ENCODE measurements around the gene PSMG2. TPM values are rescaled to one million over a fixed set of nuclear protein-coding genes. Genes with fewer than 3 reads are reported as not detected.

The PSMG2 gene
- total and polyA plus RNA-seq, 10 of the 15 experiments (the other 5 are each of a cell fraction or from before 2014, with no cell fraction given) = 88.5 to 268 (median 116) TPM

- Histone ChIP-seq H3K4me3 (no peak overlapping the region), H3K9me3 (replicated peaks; ENCODE audit: control insufficient read depth, insufficient read depth, low read length) (no peaks in the 10 kb centered on the region), H4K20me1 (ENCODE audit: control insufficient read depth, insufficient read depth) (no peaks in the 10 kb centered on the region), H3K4me2 (ENCODE audit: control insufficient read depth, insufficient read depth) (no peak overlapping the region), H3K9ac (ENCODE audit: control insufficient read depth, insufficient read depth, low read length) (no peak overlapping the region), H2AFZ (ENCODE audit: control insufficient read depth, low read depth, low read length) (no peak overlapping the region), H3K79me2 (ENCODE audit: control insufficient read depth, insufficient read depth, low read length) (no peaks in the 10 kb centered on the region), H3K27ac (ENCODE audit: control insufficient read depth, insufficient read depth) (no peak overlapping the region), H3K27me3 (replicated peaks in 1 of 2; ENCODE audit: control insufficient read depth in 2 of 2, insufficient read depth in 2 of 2, low read length in 1 of 2) (no peaks in the 10 kb centered on the region; a peak in 2 of 4 replicates), H3K4me1 (ENCODE audit: control insufficient read depth, insufficient read depth, low read length) (no peaks in the 10 kb centered on the region), H3K36me3 (ENCODE audit: control insufficient read depth in 2 of 2, insufficient read depth in 2 of 2, low read length in 1 of 2) (no peaks in the 10 kb centered on the region)
- in situ Hi-C loops (cut with MboI) (no loop called here), intact Hi-C loops (cut with micrococcal nuclease; ENCODE audit: unreplicated experiment) (loop anchor here (10.0 kb wide), 1 partner anchor 56 kb away; no protein-coding TSS in a partner anchor)
- DNase-seq (ENCODE audit: low read depth, low spot score) (no peak), FAIRE-seq (no peak), ATAC-seq (no peak)
- WGBS (ENCODE audit: insufficient coverage, insufficient replicate concordance, low lambda C conversion rate, missing lambda C conversion rate) = 47% methylated on average over 3 of the region's 3 CpGs
- SMC1A ChIA-PET (ENCODE audit: uncharacterized antibody, unreplicated experiment) = interaction anchor here (0.9 to 1.4 kb wide), 2 partner anchors 122 to 134 kb away, joined by 3 to 5 read pairs; no protein-coding TSS in a partner anchor
- BruUV-seq (replicated peaks) = no TSS peak
- POLR2A ChIA-PET = no interaction called here
- RAD21 ChIA-PET (ENCODE audit: unreplicated experiment) = interaction anchor here (0.6 kb wide), 1 partner anchor 413 kb away, joined by 3 read pairs; no protein-coding TSS in a partner anchor
- CTCF ChIA-PET = interaction anchor here (0.7 kb wide), 1 partner anchor 166 kb away, joined by 3 read pairs; no protein-coding TSS in a partner anchor
- no peak for TF ChIP-seq SIN3A (IDR thresholded peaks at IDR 0.05; ENCODE audit: low read depth, low read length)
Measured at GRCh38 chr18:12769136-12769535, 66.3 kb downstream of the PSMG2 start.

- WGBS (ENCODE audit: insufficient coverage, insufficient replicate concordance, low lambda C conversion rate, missing lambda C conversion rate) = 48% methylated on average over 4 of the region's 4 CpGs
- Histone ChIP-seq H3K79me2 (ENCODE audit: control insufficient read depth, insufficient read depth, low read length) (no peaks in the 10 kb centered on the region), H3K27me3 (replicated peaks in 1 of 2; ENCODE audit: control insufficient read depth in 2 of 2, insufficient read depth in 2 of 2, low read length in 1 of 2) (no peaks in the 10 kb centered on the region; a peak in 2 of 4 replicates), H3K27ac (ENCODE audit: control insufficient read depth, insufficient read depth) (no peak overlapping the region), H3K36me3 (ENCODE audit: control insufficient read depth in 2 of 2, insufficient read depth in 2 of 2, low read length in 1 of 2) (no peaks in the 10 kb centered on the region), H3K4me3 (no peak overlapping the region), H2AFZ (ENCODE audit: control insufficient read depth, low read depth, low read length) (no peak overlapping the region), H3K4me2 (ENCODE audit: control insufficient read depth, insufficient read depth) (no peak overlapping the region), H4K20me1 (ENCODE audit: control insufficient read depth, insufficient read depth) (no peaks in the 10 kb centered on the region), H3K4me1 (ENCODE audit: control insufficient read depth, insufficient read depth, low read length) (no peaks in the 10 kb centered on the region), H3K9ac (ENCODE audit: control insufficient read depth, insufficient read depth, low read length) (no peak overlapping the region), H3K9me3 (replicated peaks; ENCODE audit: control insufficient read depth, insufficient read depth, low read length) (no peaks in the 10 kb centered on the region)
- DNase-seq (ENCODE audit: low read depth, low spot score) = no peak
- no peak for FAIRE-seq
- POLR2A ChIA-PET = no interaction called here
- CTCF ChIA-PET = interaction anchor here (0.7 kb wide), 1 partner anchor 165 kb away, joined by 3 read pairs; no protein-coding TSS in a partner anchor
- in situ Hi-C loops (cut with MboI) = no loop called here
- SMC1A ChIA-PET (ENCODE audit: uncharacterized antibody, unreplicated experiment) = interaction anchor here (0.6 to 1.4 kb wide), 3 partner anchors 47 to 134 kb away, joined by 3 to 5 read pairs (median 3); no protein-coding TSS in a partner anchor
- BruUV-seq (replicated peaks) = no TSS peak
- ATAC-seq = no peak
- RAD21 ChIA-PET (ENCODE audit: unreplicated experiment) = interaction anchor here (0.5 to 0.6 kb wide), 2 partner anchors 10 to 414 kb away, joined by 3 read pairs; no protein-coding TSS in a partner anchor
- intact Hi-C loops (cut with micrococcal nuclease; ENCODE audit: unreplicated experiment) = loop anchor here (10.0 kb wide), 1 partner anchor 55 kb away; no protein-coding TSS in a partner anchor
- TF ChIP-seq PML (IDR thresholded peaks at IDR 0.05; ENCODE audit: low read length) (no peak), GABPA (IDR thresholded peaks at IDR 0.05; ENCODE audit: low read depth) (no peak), PAX5 (IDR thresholded peaks at IDR 0.05; ENCODE audit: borderline replicate concordance, low read depth, low read length) (no peak), CHD1 (IDR thresholded peaks at IDR 0.05; ENCODE audit: low read depth, low read length) (no peak), MTA2 (IDR thresholded peaks at IDR 0.05; ENCODE audit: low read depth) (no peak), HDGF (IDR thresholded peaks at IDR 0.05) (no peak), EGR1 (IDR thresholded peaks at IDR 0.05; ENCODE audit: borderline replicate concordance in 1 of 2, low read depth in 2 of 2, low read length in 2 of 2) (no peak), BCLAF1 (IDR thresholded peaks at IDR 0.05) (no peak), RB1 (IDR thresholded peaks at IDR 0.05; ENCODE audit: borderline replicate concordance) (no peak)
Measured at GRCh38 chr18:12769644-12770440, 67.0 kb downstream of the PSMG2 start.
